Dedifferentiated amniotic fluid mesenchymal stem cell (primary cell): ENCODE results near the gene KCNK7.

Source experiments
- DNase-seq: peaks from one replicate; pipeline ENCODE4 v3.0.0-alpha.2; 2016; ENCODE audit errors: extremely low spot score

KCNK7 gene

DNA sequence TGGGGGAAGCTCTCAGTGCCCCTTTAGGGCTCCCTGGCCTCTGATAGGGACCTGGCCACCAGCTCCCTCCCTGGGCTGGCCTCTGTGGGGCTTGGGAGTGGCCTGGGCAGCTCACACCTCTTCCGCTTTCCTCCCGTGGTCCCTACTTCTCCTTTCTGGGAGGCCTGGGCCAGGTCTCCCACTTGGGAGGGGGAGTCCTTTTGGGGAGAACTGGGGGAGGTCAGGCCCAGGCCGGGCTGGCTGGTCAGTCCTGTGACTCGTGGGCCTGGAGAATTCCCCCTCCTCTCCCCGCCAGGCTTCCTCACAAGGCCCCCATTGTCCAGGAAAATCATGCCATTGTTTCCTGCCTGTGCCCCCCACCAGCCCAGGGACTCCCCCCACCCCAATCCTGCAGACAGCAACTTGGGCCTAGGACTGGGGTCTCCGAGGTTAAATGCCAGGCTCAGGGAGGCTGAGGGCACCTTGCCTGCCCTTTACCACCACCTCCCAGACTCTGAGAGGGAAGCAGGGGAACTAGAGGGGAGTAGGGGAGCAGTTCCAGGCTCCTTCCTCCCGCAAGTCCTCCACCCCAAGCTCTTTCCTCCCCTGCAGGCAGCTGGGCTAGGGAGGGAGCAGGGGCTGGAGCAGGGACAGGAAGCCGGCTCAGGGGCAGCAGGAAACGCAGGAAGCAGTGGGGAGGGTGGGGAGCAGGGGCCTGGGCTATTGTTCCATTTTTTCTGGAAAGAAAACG lies 15.6 kb upstream of the KCNK7 start:
- no peak for DNase-seq

DNA sequence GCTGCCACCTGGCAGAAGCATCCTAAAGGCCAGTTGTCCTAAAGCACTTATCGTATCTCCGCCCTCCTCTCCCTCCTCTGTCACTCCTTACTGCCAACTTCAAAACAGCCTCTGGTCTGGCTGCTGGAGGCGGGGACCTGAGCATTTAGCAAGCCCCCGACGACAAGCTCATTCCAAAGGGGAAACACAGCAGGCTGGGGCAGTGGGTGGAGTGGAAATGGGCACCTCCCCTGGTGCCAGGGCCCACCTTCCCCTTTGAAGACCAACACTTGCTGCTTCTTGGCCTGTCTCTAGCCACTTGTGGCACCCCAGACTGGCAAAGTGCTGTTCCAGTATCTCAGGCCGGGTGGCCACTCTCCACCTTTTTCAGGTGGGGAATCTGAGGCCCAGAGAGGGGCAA lies 14.8 kb upstream of the KCNK7 start:
- no peak for DNase-seq

DNA sequence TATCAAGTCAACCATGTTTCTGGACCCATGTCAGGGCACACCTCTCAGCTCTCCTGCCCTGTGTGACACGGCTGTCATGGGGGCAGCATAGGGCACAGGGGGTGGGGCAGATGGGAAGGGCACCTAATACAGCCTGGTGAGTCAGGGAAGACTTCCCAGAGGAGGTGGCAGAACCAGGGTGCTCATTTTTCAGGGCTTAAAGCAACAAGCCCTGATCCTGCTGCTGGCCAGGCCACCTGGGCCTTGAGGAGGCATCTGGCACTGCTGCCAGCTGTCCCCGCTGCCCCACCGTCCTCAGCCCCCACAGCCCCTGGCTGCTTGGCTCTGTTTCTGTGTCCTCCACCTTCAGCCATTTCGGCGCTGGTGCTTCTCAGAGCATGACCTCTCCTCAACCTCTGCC lies 14.1 kb upstream of the KCNK7 start:
- no peak for DNase-seq

DNA sequence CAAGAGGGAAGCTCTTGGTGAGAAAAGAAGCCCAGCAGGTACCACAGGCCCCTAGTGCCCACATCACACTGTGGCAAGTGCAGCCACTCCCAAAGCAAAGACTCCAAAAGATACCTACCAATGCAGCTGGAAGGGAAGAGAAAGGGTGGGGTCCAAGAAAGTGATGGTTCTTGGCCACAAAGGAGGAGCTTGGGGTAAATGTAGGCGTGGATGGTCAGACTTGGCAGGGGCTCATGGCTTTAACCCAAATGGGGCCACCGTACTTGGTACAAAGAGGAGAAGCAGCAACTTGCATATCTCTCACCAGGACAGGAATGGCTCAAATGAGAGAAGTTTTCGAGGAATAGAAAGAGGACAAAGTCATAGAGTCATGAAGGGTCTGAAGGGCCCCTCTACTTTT lies 13.6 kb upstream of the KCNK7 start:
- no peak for DNase-seq

DNA sequence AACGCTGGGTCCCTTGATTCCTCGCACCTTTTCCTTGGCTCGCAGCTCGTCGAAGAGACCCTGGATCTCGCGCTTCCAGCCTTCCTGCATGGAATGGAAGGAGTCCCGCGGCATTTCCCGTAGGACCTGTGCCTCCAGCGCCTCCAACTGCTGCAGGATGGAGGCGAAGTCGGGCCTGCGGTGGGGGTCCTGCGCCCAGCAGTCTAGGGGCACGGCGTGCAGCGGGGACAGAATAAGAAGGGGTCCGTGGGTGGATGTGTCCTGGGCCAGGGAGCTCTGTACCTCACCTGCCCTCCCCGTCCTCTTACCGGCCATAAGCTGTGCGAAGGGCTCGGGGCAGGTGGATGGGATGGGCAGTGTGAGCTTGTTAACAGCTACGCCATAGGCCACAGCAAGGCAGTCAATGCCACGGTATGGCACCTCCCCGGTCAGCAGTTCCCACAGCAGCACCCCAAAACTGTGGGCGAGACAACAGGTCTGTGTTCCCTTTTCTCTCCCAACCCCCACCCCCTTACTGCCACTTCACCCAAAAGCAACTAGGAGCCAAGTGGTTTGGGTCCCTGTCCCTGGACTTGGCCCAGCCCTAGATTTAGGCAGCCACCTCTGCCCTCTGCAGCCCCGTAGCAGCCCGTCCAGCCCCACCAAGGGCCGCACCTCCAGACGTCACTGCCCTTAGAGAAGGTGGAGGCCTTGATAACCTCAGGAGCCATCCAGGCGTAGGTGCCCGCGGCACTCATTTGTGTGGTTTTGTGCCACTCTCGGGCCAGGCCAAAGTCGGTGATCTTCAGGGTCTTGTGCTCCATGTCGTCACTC lies 12.2 kb upstream of the KCNK7 start:
- DNase-seq: no peak

DNA sequence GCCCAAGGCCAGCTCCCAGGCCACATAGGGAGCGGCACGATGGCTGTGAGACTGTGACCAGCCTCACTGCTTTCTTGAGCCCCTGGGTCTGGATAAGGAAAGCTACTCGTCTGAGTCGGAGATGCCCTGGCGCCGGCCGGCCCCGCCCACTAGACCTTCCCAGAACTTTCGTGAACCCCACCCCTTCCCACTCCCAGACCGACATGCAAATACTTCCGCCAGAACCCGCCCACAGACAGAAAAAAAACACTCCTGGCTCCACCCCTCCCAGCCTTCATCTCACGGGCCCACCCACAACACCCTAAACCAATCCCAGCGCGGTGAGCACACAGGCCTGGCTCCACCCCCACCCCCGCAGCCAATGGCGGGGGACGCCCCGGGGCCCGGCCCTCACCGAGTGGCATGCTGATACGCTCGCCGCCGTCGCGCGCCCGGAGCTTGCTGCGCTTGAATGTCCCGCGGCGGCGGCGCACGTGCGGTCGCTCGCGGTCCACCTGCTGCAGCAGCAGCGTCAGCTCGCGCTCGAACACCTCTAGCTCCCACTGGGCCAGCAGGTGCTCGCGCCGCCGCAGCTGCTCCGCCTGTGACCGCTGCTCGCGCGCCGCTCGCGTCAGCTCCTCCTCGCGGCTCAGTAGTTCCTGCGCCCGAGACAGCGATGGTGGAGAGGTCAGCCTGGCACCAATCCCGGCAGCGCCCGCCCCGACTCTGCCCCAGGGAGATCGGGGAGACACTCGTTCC lies 11.4 kb upstream of the KCNK7 start:
- DNase-seq: peak; percentile 91

DNA sequence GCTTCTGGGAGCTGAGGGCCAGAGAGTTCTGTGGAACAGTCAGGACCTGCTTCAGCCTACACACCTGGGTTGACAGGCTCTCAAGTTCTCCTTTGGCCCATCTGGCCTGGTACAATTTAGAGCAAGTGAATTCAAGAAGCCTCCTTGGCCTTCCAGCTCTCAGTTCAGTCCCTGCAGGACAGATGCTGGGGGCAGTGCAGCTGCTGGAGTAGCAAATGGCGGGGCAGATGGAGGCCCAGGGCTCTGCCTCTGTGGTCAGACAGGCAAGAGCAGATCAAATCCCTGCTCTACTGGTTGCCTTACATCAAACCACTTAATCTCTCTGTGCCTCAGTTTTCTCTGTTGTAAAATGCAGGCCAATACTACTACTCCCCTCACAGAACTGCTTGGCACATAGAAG lies 8.7 kb upstream of the KCNK7 start:
- DNase-seq: no peak

DNA sequence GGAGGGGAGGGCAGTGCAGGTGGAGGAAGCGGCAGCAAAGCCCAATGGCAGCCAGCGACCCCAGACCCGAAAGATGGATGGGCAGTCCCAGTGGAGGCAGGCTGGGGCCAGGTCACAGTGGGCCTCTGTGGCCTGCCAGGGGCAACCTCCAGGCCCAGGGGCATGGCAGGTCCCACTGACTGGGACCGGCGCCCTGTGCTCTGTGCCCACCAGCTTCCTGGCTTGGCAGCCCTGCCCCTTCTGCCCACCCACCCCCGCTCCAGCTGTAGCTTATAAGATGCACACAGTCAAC lies 4.3 kb upstream of the KCNK7 start:
- DNase-seq: no peak

DNA sequence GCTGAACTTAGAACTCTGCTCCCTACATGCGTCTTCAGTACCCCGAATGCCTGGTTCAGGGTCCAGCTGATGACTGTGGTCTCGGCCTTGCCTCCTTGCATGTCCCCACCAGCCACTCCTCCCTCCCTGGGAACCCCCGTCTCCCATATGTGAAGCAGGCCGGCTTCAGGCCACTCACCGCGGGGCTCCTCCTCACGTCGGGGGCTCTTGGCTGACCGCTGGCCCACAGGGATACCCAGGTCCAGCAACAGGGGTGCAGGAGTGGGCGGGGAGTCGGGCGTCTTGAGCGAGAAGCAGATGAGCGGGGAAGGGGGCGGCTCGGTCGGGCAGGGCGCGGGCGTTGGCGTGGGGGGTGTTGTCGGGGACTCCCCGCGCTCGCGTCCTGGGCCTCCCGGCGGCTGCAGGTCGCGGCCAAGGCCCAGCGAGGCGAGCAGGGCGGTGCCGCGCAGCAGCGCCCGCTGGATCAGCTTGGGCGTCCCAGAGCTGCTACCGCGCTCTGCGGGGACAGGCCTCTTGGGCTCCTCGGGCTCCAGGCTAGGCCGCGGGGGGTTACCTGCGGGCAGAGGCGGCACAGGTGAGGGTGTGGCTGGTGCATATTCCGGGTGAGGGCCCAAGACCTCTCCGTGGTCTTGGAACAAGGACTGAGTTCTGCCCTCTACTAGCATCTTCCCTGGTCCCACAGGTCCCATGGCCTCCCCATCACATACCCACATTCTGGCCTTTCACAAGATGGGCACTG lies 3.8 kb upstream of the KCNK7 start:
- DNase-seq: no peak

DNA sequence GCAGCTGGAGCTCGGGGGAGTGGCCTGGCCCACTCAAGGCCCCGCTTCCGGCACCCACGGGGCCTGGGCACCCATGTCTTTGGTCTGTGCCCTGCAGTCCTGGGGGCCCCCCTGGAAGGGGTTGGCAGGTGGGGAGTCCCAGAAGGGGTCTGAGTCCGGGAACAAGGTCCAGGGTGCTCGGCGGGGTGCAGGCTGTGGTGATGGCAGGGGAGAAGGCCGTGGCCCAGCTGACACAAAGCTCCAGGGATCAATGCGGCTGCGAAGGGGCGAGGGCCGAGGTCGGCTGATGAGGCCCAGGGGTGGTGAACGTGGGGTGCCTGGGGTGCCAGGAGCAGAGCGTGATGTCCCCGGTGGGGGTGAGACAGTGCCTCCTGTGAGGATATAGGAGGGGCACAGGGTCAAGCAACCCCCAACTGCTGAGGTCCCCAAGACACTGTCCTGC lies 2.7 kb upstream of the KCNK7 start:
- no peak for DNase-seq

DNA sequence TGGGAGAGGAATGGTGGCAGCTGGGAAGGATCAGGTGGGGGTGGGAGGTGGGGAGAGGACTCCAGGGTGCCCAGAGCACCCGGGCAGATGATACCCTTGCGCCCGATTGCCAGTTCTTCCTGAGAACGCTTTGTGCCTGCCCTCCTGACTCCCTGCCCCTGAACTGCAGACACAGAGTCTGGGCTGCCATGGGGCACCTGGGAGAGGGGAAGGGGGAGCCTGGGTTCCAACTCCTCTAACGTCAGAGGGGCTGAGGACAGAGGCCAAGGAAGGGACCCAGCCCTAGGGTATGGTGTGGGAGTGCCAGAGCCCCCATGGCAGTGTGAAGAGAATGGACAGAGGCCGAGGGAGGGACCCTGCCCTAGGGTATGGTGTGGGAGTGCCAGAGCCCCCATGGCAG lies 920 bp upstream of the KCNK7 start:
- no peak for DNase-seq

DNA sequence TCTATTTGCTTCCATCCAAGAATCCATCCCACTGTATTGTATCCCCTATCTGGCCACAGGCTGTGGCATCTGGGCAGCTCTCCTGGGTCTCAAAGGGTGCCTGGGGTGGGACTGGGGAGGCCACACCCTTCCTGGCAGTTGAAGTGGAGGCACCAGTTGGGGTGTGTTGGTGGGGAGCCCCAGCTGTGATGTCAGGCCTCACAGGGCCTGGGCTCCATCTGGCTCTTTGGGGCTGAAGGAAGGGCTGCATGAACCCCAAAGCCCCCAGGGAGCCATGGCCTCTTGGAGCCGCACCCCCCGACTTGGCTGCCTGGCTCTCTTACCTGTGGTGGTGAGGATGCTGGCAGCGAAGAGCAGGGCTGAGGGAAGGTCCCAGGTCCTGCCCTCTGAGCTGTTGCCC lies 469 bp downstream of the KCNK7 start:
- DNase-seq: no peak

DNA sequence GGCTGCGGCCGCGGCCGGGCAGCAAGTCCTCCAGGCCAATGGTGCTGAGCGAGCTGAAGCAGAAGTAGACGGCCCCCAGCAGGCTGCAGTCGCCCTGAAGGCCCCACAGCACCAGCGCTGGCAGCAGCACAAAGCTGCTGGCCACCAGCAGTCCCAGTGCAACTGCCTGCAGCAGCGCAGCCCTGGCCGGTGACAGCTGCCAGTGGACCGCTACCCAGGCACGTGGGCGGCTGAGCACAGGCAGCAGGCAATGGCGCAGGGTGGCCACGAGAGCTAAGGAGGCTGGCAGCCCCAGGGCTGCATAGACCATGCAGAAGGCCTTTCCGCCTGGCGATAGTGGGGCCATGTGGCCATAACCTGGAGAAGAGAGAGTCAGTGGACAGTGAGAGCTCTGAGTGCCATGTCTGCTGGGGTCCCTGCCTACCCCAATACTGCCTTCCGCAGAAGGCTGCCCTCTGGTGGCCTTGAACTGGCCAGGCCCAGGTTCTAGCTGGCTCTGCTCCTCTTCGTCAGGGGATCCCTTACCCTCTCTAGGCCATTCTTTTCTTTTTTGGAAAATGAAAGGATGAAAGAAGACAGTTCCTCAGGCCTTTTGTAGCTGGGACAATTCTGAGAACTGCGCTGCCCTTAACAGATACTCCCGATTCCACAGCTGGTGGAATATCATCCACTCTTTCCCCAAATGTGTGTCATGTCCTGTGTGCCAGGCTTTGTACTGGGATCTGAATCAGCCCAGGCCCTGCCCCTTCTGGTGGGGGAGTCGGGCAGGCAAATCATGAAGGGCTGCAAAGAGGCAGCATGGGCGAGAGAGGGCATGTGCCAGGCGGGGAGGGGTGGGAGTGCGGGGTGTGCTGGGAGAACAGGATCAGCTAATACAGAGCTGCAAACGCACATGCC lies 1.8 kb downstream of the KCNK7 start:
- DNase-seq: no peak

DNA sequence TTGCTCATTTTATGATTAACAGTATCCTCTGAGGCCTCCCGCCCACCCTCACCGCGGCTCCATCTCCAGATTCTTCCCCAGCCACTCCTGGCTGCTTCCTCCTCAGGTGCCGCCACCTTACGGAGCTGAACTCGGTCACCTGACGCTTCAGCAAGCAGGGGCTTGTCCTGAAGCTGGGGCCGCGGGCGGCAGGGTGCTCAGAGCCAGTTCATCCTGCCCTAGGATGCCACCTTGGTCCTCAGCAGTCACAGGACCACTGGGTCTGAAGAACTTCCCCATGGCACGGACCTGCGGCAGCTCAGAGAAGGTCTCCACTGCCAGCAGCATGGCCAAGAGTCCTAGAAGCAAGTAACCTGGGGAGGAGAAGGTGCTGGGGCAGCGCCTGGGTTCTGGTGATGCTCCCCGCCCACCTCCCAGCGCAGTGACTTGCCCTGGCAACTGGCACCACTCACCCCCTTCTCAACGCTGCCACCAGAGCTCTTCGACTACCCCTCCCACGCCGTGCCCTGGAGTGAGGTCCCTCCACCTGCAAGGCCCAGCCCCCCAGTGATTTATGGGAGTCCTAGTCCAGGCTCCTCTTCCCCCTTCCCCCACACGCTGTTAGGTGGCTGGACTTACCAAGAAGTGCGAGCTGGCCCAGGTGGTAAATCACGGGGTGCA lies 2.6 kb downstream of the KCNK7 start:
- no peak for DNase-seq

DNA sequence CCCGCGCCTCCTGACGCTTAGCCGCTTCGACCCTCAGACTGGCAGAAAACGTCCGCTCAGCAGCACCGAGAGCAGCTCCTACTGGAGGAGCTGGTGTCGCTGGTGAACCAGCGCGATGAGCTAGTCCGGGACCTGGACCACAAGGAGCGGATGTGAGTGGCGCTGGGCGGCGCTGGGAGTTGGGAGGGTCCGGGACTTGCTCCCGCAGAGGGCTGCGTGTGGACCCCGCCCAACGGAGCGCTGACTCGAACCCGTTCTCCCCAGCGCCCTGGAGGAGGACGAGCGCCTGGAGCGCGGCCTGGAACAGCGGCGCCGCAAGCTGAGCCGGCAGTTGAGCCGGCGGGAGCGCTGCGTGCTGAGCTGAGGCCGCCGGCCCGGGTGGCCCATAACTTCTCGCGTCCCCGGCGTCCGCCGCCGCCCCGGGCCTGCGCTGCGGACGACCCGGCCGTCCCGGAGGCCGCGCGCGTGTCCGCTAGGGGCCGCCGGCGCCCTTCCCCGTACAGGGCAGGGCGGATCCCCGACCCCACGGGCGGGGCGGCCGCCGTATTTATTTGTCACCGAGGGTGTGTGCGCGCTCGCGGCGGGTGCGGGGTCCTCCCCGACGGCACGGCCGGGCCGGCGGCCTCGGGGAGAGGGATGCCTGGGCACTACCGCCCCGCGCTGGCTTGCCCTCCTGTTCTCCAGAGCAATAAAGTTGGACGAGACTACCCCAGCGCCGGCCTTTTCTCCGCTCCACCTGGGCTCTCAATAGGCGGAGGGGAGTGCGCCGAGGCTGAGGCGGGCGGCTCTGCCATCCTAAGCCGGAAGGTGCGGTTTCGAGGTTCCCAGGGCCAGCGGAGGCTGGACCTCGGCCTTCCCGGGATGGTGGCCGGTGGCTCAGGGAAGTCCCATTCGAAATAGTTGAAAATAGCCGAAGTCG lies 3.4 kb downstream of the KCNK7 start:
- no peak for DNase-seq

DNA sequence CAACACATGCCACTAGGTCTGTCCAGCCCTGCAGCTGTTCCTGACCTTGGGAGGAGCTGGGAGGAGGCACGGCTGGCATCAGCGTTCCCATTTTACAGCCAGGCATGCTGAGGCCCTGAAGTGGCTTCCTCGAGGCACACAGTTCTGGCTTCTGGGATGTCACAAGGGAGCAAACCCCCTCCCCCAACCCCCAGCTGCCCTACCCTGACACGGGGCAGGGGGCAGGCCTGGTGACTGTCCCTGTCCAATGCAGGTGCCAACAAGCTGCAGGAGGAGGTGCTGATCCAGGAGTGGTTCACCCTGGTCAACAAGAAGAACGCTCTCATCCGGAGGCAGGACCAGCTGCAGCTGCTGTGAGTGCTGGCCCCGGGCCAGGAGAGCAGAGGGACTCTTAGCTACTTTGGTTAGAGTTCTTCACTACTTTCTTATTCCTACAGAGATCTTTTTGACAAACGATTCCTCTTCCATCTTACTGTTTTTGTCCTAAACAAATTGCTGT lies 5.3 kb downstream of the KCNK7 start:
- no peak for DNase-seq

DNA sequence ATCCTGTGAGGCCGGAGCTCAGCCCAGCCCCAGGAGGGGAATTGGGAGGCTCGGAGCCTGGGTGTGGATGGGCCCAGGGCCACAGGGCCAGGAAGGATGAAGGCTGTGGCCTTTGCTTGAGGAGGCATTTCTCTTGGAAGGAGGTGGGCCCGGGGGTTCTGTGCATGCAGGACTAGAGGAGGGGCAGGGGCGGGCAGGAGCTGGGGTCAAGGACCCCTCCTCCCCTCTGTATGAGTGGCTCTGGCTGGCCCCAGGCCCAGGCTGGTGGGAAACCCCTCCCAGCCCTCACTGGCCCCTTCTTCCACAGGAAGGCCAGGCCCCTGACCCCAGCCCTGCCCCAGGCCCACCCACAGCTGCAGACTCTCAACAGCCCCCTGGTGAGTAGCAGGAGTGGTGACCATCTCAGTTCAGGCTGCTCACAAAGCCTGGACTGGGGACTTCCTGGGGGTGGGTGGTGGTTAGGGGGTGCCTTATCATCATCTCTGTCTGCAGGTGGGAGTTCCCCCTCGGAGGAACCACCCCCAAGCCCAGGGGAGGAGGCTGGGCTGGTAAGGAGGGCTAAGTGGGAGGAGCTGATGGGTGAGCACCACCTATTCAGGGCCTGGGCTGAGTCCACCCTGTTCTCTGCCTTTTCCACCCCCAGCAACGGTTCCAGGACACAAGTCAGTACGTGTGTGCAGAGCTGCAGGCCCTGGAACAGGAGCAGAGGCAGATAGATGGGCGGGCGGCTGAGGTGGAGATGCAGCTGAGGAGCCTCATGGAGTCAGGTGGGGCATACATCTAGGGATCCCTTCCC lies 6.0 kb downstream of the KCNK7 start:
- DNase-seq: no peak

DNA sequence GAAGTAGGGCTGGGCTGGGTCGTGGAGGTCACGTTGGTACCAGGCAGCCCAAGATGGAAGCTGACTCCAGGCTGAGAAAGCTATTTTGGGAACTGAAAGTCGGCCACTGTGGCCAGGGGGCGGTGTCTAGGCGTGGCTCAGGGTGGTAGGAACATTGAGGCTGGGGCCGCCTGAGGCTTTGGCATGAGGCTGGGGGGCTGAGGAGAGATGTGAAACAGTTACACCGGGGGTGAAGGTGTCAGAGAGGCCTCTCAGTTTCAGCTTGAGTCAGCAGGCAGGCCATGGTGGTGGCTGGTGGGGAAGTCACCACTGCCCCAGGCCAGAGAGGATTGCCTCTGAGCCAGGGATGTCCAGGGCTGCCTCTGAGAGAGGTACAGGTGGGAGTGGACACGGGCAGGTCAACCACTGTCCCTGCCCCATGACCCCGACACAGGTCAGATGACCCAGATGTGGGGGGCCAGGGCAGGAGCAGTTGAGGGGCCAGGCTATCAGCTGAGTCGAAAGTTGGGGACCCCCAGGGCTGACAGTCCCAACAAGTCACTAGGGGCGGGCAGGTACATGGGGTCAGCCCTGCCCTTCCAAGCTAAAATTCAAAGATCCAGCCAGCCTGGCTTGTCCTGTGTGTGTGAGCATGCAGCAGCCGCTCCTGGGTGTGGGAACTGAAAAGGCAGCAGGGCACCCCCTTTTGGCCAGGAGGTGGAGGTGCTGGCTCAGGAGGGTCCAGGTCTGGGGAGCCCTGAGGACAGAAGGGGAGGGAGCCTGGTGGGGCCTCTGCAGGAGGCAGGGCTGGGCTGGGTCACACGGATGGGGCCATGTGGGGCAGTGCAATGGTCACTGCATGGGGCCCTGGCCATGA lies 7.2 kb downstream of the KCNK7 start:
- no peak for DNase-seq
